A549 (cell line): ENCODE results near the gene AQP10. TPM values are rescaled to one million over a fixed set of nuclear protein-coding genes. Genes with fewer than 3 reads are reported as not detected.

ENCODE experiments used
- ATAC-seq, 2 experiments: fragments of 200-7000 bp in 1 of 2; fragments of >200 bp in 1 of 2; cut with Nextera tagmentation in 1 of 2; cut with Tn5 transposase in 1 of 2; 3 replicates each; pipeline versions ENCODE4 v1.8.0 to v1.9.1; 2018 to 2020; ENCODE audit warnings: mild to moderate bottlenecking in 1 of 2, moderate library complexity in 1 of 2
- CTCF ChIA-PET: fragments of 300-600 bp; sonication (Branson Sonifier 250); formaldehyde crosslinking; extraction: SDS; loops from one replicate; lab custom pipeline; 2021; ENCODE audit warnings: antibody characterized with exemption, inconsistent platforms; lab: Yijun Ruan, JAX
- POLR2A ChIA-PET: fragments of 350-600 bp; formaldehyde crosslinking; extraction: SDS; loops from one replicate; lab custom pipeline; 2021; ENCODE audit warnings: antibody characterized with exemption, inconsistent platforms; lab: Yijun Ruan, JAX
- DNase-seq, 2 experiments: peaks; one replicate each; pipeline versions ENCODE4 v3.0.0 to v3.0.0-alpha.2; 2011 to 2016; ENCODE audit warnings: low read depth in 1 of 2, low spot score in 1 of 2
- FAIRE-seq: peaks from 2 replicates; lab custom pipeline; 2011; peaks lifted over from hg19 to GRCh38; lab: Jason Lieb, UNC
- H3K27ac ChIP-seq, 2 experiments: fragments of >200 bp; sonication (Bioruptor Twin); formaldehyde crosslinking; 3 replicates each; pipeline ENCODE4 v1.5.1; 2016 to 2017
- H3K4me1 ChIP-seq: fragments of >200 bp; sonication (Bioruptor Twin); formaldehyde crosslinking; 3 replicates; pipeline ENCODE4 v1.6.1; 2016
- H3K4me2 ChIP-seq: fragments of >200 bp; sonication (Bioruptor Twin); formaldehyde crosslinking; 3 replicates; pipeline ENCODE4 v1.6.1; 2016
- H3K4me3 ChIP-seq: fragments of >200 bp; sonication (Bioruptor Twin); formaldehyde crosslinking; 3 replicates; pipeline ENCODE4 v1.5.1; 2016
- H3K9me3 ChIP-seq: fragments of >200 bp; sonication (Bioruptor Twin); formaldehyde crosslinking; 3 replicates; pipeline ENCODE4 v1.6.1; 2016
- BHLHE40 ChIP-seq: IDR thresholded peaks from 2 replicates; pipeline ENCODE4 v1.6.1; 2012; ENCODE audit warnings: low read depth, low read length, inconsistent platforms
- CEBPB ChIP-seq, 2 experiments: fragments of >200 bp in 1 of 2; sonication (Bioruptor Twin) in 1 of 2; formaldehyde crosslinking in 1 of 2; IDR thresholded peaks; 2 replicates each; pipeline ENCODE4 v1.6.1; 2012 to 2016
- CHD4 ChIP-seq: fragments of 200-600 bp; sonication (generic); IDR thresholded peaks from 2 replicates; pipeline ENCODE4 v1.6.1; 2016; ENCODE audit warnings: antibody characterized with exemption, mild to moderate bottlenecking, borderline replicate concordance
- EP300 ChIP-seq, 2 experiments: fragments of >200 bp; sonication (Bioruptor Twin); formaldehyde crosslinking; IDR thresholded peaks; 2 replicates in 1 of 2; 3 replicates in 1 of 2; pipeline ENCODE4 v1.6.1; 2016 to 2017
- ESRRA ChIP-seq: fragments of 150-350 bp; IDR thresholded peaks from 2 replicates; pipeline ENCODE4 v1.6.1; 2014; ENCODE audit warnings: mild to moderate bottlenecking, low read length, borderline replicate concordance
- GATA3 ChIP-seq: IDR thresholded peaks from 2 replicates; pipeline ENCODE4 v1.6.1; 2012; ENCODE audit warnings: borderline replicate concordance
- HDAC2 ChIP-seq: fragments of 200-600 bp; sonication (generic); IDR thresholded peaks from 2 replicates; pipeline ENCODE4 v1.6.1; 2016
- HMGXB4 ChIP-seq: fragments of 250-450 bp; sonication (Bioruptor Pico); IDR thresholded peaks from 2 replicates; pipeline ENCODE4 v1.5.0; 2021; ENCODE audit warnings: mild to moderate bottlenecking, moderate library complexity, borderline replicate concordance
- HOXA7 ChIP-seq: fragments of 250-450 bp; sonication (Bioruptor Pico); IDR thresholded peaks from 2 replicates; pipeline ENCODE4 v1.5.0; 2020; ENCODE audit warnings: mild to moderate bottlenecking, moderate library complexity
- HOXB13 ChIP-seq: fragments of 250-450 bp; sonication (Bioruptor Pico); IDR thresholded peaks from 2 replicates; pipeline ENCODE4 v1.5.0; 2020; ENCODE audit warnings: low read depth, mild to moderate bottlenecking, moderate library complexity
- KDM5A ChIP-seq: fragments of 200-600 bp; sonication (generic); IDR thresholded peaks from 2 replicates; pipeline ENCODE4 v1.6.1; 2016; ENCODE audit warnings: antibody characterized with exemption, mild to moderate bottlenecking
- MAFK ChIP-seq: fragments of 450-650 bp; IDR thresholded peaks from 2 replicates; pipeline ENCODE4 v1.6.1; 2014; ENCODE audit not compliant: partially characterized antibody
- MYC ChIP-seq: IDR thresholded peaks from 2 replicates; pipeline ENCODE4 v1.6.1; 2012; ENCODE audit warnings: mild to moderate bottlenecking, inconsistent platforms, low read length, improper control_type of control experiment, borderline replicate concordance
- NFE2L2 ChIP-seq: fragments of 150-350 bp; conservative IDR thresholded peaks from 2 replicates; pipeline ENCODE4 v1.6.1; 2014; ENCODE audit warnings: low read length
- PHF8 ChIP-seq: fragments of 200-600 bp; sonication (generic); IDR thresholded peaks from 2 replicates; pipeline ENCODE4 v1.6.1; 2016; ENCODE audit warnings: low read depth, mild to moderate bottlenecking, antibody characterized with exemption, moderate library complexity, borderline replicate concordance
- POLR2A ChIP-seq: IDR thresholded peaks from 2 replicates; pipeline ENCODE4 v1.6.1; 2012; ENCODE audit warnings: mild to moderate bottlenecking, low read length
- RAD21 ChIP-seq, 2 experiments: fragments of >200 bp in 1 of 2; sonication (Bioruptor Twin) in 1 of 2; formaldehyde crosslinking in 1 of 2; IDR thresholded peaks in 1 of 2; conservative IDR thresholded peaks in 1 of 2; 2 replicates in 1 of 2; 3 replicates in 1 of 2; pipeline ENCODE4 v1.6.1; 2012 to 2018; ENCODE audit warnings: inconsistent platforms in 1 of 2
- RCOR1 ChIP-seq: fragments of 150-350 bp; IDR thresholded peaks from 2 replicates; pipeline ENCODE4 v1.6.1; 2014; ENCODE audit warnings: antibody characterized with exemption, low read length, low read depth
- RNF2 ChIP-seq: fragments of 200-600 bp; sonication (generic); IDR thresholded peaks from 2 replicates; pipeline ENCODE4 v1.6.1; 2016; ENCODE audit warnings: low read depth, mild to moderate bottlenecking, antibody characterized with exemption, moderate library complexity, borderline replicate concordance
- TP53 ChIP-seq: fragments of 250-450 bp; sonication (Bioruptor Pico); IDR thresholded peaks from 2 replicates; pipeline ENCODE4 v1.5.0; 2021; ENCODE audit warnings: mild to moderate bottlenecking, moderate library complexity
- ZFP36 ChIP-seq: fragments of 450-650 bp; IDR thresholded peaks from 2 replicates; pipeline ENCODE4 v1.6.1; 2014; ENCODE audit warnings: borderline replicate concordance; ENCODE audit not compliant: partially characterized antibody
- WGBS: methylation state at CpG from one replicate; pipeline ENCODE4 v1.1.6; 2017; ENCODE audit errors: missing lambda C conversion rate; 5-methylcytosine and 5-hydroxymethylcytosine counted together
- polyA plus RNA-seq, 4 experiments: library from polyadenylated mRNA; depleted of rRNA in 3 of 4; stranded (reverse); fragments of >200 nt; fragmentation: RNase III in 1 of 4; extraction: RNeasy Plus Mini Kit Qiagen cat#74134 plus additional on column Dnase treatment in 1 of 4; gene quantifications; 2 replicates in 3 of 4; 3 replicates in 1 of 4; pipeline ENCODE4 v1.2.3, GENCODE V29; 2011 to 2017
- TF ChIP-seq, protein P1 (sequence below): fragments of >200 bp; sonication (Bioruptor Twin); formaldehyde crosslinking; IDR thresholded peaks from 3 replicates; pipeline ENCODE4 v1.5.1; 2016
- TF ChIP-seq, protein P2 (sequence below): fragments of 450-650 bp; IDR thresholded peaks from 2 replicates; pipeline ENCODE4 v1.6.1; 2014; ENCODE audit warnings: antibody characterized with exemption
- TF ChIP-seq, protein P3 (sequence below): IDR thresholded peaks from 2 replicates; pipeline ENCODE4 v1.6.1; 2012
- TF ChIP-seq, protein P4 (sequence below): fragments of 250-450 bp; sonication (Bioruptor Pico); IDR thresholded peaks from 2 replicates; pipeline ENCODE4 v1.5.0; 2020; ENCODE audit warnings: low read depth, mild to moderate bottlenecking, moderate library complexity

AQP10 gene
- polyA plus RNA-seq, 2 of the 4 experiments (the other 2 are of a cell fraction) = not detected

- FAIRE-seq (no peak), ATAC-seq (peak; percentile 67 to 78; a peak in 5 of 6 replicates), DNase-seq (peak in 1 of 2 experiments; percentile 49)
- Histone ChIP-seq H3K9me3 (no peaks in the 10 kb centered on the region), H3K4me2 (no peak overlapping the region), H3K27ac (no peak overlapping the region), H3K4me1 (peaks cover 5% of the 10 kb centered on the region; the same call in 1 of the 3 replicates), H3K4me3 (no peak overlapping the region)
- 70% methylated on average over 1 of the region's 1 CpG for WGBS
- TF ChIP-seq, protein P1, sequence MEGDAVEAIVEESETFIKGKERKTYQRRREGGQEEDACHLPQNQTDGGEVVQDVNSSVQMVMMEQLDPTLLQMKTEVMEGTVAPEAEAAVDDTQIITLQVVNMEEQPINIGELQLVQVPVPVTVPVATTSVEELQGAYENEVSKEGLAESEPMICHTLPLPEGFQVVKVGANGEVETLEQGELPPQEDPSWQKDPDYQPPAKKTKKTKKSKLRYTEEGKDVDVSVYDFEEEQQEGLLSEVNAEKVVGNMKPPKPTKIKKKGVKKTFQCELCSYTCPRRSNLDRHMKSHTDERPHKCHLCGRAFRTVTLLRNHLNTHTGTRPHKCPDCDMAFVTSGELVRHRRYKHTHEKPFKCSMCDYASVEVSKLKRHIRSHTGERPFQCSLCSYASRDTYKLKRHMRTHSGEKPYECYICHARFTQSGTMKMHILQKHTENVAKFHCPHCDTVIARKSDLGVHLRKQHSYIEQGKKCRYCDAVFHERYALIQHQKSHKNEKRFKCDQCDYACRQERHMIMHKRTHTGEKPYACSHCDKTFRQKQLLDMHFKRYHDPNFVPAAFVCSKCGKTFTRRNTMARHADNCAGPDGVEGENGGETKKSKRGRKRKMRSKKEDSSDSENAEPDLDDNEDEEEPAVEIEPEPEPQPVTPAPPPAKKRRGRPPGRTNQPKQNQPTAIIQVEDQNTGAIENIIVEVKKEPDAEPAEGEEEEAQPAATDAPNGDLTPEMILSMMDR = peak; percentile 33
- TF ChIP-seq RNF2 = no peak
- no peak for TF ChIP-seq EP300 (IDR thresholded peaks at IDR 0.05)
- TF ChIP-seq MAFK = no peak
- TF ChIP-seq TP53 (CRISPR knock-in tag) = no peak
- no peak for TF ChIP-seq HOXA7
- peak in 1 of 2 experiments; percentile 19; a peak in 2 of 5 replicates for TF ChIP-seq RAD21 (conservative IDR thresholded peaks at IDR 0.05 in 1 of 2, IDR thresholded peaks at IDR 0.05 in 1 of 2)
- ChIA-PET POLR2A (no interaction called here), CTCF (interaction anchor here (0.6 to 5.5 kb wide), 4 partner anchors 17 to 46 kb away, joined by 3 to 36 read pairs (median 3); no protein-coding TSS in a partner anchor)
Observed at GRCh38 chr1:154353460-154353904, 32.6 kb downstream of the AQP10 start.

- no peak overlapping the region for H3K27ac ChIP-seq
- ATAC-seq (no peak), FAIRE-seq (no peak), DNase-seq (no peak)
- H3K4me1 ChIP-seq = peaks cover 5% of the 10 kb centered on the region; the same call in 1 of the 3 replicates
- WGBS = 81% methylated on average over 5 of the region's 5 CpGs
- TF ChIP-seq HDAC2 (no peak), PHF8 (no peak), CEBPB (IDR thresholded peaks at IDR 0.05) (no peak), HOXB13 (CRISPR knock-in tag) (no peak), RCOR1 (no peak), NFE2L2 (no peak), POLR2A (no peak), MYC (no peak), HMGXB4 (CRISPR knock-in tag) (no peak), KDM5A (no peak)
- TF ChIP-seq, protein P2, sequence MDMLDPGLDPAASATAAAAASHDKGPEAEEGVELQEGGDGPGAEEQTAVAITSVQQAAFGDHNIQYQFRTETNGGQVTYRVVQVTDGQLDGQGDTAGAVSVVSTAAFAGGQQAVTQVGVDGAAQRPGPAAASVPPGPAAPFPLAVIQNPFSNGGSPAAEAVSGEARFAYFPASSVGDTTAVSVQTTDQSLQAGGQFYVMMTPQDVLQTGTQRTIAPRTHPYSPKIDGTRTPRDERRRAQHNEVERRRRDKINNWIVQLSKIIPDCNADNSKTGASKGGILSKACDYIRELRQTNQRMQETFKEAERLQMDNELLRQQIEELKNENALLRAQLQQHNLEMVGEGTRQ = no peak
- ChIA-PET POLR2A (no interaction called here), CTCF (interaction anchor here (0.6 to 5.5 kb wide), 5 partner anchors 17 to 125 kb away, joined by 3 to 36 read pairs (median 3); no protein-coding TSS in a partner anchor)
- no peaks in the 10 kb centered on the region for H3K9me3 ChIP-seq
- H3K4me3 ChIP-seq = no peak overlapping the region
- H3K4me2 ChIP-seq = no peak overlapping the region
Observed at GRCh38 chr1:154353966-154354365, 33.1 kb downstream of the AQP10 start.

DNA sequence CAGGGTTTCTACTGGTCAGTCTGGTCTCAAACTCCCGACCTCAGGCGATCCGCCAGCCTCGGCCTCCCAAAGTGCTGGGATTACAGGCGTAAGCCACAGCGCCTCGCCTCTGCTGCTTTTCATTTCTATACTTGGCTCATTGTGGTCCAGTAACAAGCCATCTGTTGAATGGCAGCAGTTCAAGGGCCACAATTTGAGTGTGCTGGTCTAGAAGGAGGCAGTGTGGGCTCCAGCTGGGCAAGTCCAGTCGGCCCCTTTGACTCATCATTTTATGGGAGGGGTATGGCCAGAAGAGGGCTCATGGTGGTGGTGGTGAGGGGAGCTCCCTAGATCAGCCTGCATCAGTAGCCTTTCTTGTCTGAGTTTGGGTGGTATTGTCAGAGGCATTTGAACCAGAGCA, 37.6 kb downstream of the AQP10 start:
- Histone ChIP-seq H3K4me2 (no peak overlapping the region), H3K27ac (no peak overlapping the region), H3K4me3 (no peak overlapping the region), H3K9me3 (no peaks in the 10 kb centered on the region), H3K4me1 (peaks cover 3% of the 10 kb centered on the region; the same call in 1 of the 3 replicates)
- CTCF ChIA-PET = interaction anchor here (3.5 kb wide), 1 partner anchor 23 kb away, joined by 14 read pairs; no protein-coding TSS in a partner anchor
- POLR2A ChIA-PET = no interaction called here
- WGBS = 85% methylated on average over 8 of the region's 8 CpGs
- no peak for ATAC-seq
- no peak for FAIRE-seq
- DNase-seq = no peak
- TF ChIP-seq, protein P3, sequence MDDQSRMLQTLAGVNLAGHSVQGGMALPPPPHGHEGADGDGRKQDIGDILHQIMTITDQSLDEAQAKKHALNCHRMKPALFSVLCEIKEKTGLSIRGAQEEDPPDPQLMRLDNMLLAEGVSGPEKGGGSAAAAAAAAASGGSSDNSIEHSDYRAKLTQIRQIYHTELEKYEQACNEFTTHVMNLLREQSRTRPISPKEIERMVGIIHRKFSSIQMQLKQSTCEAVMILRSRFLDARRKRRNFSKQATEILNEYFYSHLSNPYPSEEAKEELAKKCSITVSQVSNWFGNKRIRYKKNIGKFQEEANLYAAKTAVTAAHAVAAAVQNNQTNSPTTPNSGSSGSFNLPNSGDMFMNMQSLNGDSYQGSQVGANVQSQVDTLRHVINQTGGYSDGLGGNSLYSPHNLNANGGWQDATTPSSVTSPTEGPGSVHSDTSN = no peak
- TF ChIP-seq EP300 (IDR thresholded peaks at IDR 0.05) (no peak), CEBPB (IDR thresholded peaks at IDR 0.05) (no peak), ZFP36 (no peak), CHD4 (no peak), RAD21 (conservative IDR thresholded peaks at IDR 0.05 in 1 of 2, IDR thresholded peaks at IDR 0.05 in 1 of 2) (no peak), GATA3 (no peak), BHLHE40 (no peak), RCOR1 (no peak), ESRRA (no peak), KDM5A (no peak)
- TF ChIP-seq, protein P4, sequence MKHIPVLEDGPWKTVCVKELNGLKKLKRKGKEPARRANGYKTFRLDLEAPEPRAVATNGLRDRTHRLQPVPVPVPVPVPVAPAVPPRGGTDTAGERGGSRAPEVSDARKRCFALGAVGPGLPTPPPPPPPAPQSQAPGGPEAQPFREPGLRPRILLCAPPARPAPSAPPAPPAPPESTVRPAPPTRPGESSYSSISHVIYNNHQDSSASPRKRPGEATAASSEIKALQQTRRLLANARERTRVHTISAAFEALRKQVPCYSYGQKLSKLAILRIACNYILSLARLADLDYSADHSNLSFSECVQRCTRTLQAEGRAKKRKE = no peak
- TF ChIP-seq, protein P1 = no peak
